ENCODE results near the gene MED23.
A peak's percentile ranks its signal among the peaks of the same experiment; 100 is the strongest.

Gene MED23, protein sequence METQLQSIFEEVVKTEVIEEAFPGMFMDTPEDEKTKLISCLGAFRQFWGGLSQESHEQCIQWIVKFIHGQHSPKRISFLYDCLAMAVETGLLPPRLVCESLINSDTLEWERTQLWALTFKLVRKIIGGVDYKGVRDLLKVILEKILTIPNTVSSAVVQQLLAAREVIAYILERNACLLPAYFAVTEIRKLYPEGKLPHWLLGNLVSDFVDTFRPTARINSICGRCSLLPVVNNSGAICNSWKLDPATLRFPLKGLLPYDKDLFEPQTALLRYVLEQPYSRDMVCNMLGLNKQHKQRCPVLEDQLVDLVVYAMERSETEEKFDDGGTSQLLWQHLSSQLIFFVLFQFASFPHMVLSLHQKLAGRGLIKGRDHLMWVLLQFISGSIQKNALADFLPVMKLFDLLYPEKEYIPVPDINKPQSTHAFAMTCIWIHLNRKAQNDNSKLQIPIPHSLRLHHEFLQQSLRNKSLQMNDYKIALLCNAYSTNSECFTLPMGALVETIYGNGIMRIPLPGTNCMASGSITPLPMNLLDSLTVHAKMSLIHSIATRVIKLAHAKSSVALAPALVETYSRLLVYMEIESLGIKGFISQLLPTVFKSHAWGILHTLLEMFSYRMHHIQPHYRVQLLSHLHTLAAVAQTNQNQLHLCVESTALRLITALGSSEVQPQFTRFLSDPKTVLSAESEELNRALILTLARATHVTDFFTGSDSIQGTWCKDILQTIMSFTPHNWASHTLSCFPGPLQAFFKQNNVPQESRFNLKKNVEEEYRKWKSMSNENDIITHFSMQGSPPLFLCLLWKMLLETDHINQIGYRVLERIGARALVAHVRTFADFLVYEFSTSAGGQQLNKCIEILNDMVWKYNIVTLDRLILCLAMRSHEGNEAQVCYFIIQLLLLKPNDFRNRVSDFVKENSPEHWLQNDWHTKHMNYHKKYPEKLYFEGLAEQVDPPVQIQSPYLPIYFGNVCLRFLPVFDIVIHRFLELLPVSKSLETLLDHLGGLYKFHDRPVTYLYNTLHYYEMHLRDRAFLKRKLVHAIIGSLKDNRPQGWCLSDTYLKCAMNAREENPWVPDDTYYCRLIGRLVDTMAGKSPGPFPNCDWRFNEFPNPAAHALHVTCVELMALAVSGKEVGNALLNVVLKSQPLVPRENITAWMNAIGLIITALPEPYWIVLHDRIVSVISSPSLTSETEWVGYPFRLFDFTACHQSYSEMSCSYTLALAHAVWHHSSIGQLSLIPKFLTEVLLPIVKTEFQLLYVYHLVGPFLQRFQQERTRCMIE (N-terminal part only)

DNA sequence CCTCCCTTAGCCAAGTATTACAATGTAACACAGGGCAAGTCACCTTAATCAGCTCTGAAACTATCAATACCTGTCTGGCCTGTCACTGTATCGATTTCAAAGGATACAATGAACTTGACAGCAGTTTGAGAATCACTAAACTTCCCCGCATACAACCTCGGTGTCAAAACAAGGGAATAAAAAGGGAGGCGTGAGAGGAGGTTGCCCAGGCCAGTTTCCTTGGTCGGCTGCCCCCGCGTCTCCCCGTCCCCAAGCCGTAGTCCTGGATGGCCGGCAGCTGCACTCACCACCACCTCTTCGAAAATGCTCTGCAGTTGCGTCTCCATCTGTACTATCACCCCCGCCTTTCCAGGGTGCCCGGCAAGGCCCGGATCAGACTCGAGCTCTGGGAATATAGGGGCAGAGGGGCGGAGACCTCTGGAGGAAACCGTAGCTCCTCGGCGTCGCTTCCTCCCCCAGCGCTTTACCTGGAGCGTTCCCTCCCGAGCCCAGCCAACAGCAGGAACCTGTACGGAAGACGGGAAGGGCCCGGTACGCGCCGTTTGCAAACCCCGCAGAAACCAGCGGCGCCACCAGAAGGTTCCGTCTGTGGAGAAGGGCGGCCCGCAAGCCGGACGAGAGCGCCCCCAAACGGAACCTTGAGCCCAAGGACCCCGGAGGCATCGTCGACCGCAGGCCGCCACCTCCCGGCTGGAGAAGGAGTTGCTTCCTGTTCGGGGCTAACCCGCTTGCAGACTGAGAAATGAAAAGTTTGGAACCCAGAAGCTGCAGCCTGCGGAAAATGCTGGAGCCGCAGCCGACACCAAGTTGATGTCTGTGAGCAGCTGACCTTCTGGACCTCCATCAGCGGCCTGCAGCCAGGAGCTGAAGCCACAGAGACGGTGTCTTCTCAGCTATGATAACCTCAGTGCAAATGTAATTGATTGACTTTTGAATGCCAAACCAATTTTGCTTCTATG, at the start of gene MED23:
Gene MED23, minus strand, starts transcription at position 519 of the 959 bp plus-strand sequence. Its CDS starts 193 bp downstream, at position 326.
- peak within 1 kb of the TSS; percentile 86 to 95 (median 94) for H3K27ac Mint-ChIP-seq
- peaks cover 15% of the 10 kb centered on the region for H3K36me3 Mint-ChIP-seq (ENCODE audit: low read depth)
- peak within 1 kb of the TSS; percentile 97 to 99 (median 99) for H3K4me3 Mint-ChIP-seq
- no peaks in the 10 kb centered on the region for H3K9me3 Mint-ChIP-seq
- H3K4me1 Mint-ChIP-seq = peaks cover 19% of the 10 kb centered on the region
- TF ChIP-seq, protein P1, sequence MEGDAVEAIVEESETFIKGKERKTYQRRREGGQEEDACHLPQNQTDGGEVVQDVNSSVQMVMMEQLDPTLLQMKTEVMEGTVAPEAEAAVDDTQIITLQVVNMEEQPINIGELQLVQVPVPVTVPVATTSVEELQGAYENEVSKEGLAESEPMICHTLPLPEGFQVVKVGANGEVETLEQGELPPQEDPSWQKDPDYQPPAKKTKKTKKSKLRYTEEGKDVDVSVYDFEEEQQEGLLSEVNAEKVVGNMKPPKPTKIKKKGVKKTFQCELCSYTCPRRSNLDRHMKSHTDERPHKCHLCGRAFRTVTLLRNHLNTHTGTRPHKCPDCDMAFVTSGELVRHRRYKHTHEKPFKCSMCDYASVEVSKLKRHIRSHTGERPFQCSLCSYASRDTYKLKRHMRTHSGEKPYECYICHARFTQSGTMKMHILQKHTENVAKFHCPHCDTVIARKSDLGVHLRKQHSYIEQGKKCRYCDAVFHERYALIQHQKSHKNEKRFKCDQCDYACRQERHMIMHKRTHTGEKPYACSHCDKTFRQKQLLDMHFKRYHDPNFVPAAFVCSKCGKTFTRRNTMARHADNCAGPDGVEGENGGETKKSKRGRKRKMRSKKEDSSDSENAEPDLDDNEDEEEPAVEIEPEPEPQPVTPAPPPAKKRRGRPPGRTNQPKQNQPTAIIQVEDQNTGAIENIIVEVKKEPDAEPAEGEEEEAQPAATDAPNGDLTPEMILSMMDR (IDR thresholded peaks at IDR 0.05; ENCODE audit: unreplicated experiment in 3 of 3) = peak; percentile 87 to 99 (median 91)
- no peaks in the 10 kb centered on the region for H3K27me3 Mint-ChIP-seq (ENCODE audit: low read depth)

DNA sequence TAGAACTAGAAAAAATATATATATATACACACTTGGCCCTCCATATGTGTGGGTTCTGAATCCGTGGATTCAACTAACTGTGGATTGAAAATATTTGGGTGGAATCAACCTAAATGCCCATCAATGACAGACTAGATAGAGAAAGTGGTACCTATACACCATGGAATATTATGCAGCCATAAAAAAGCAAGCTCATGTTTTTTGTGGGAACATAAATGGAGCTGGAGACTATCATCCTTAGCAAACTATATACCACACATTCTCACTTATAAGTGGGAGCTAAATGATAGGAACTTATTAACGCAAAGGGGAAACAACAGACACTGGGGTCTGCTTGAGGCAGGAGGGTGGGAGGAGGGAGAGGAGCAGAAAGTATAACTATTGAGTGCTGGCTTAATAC, 45.1 kb upstream of the MED23 start:
- H3K27ac Mint-ChIP-seq = no peak overlapping the region
- no peaks in the 10 kb centered on the region for H3K27me3 Mint-ChIP-seq (ENCODE audit: low read depth)
- no peaks in the 10 kb centered on the region for H3K9me3 Mint-ChIP-seq
- no peaks in the 10 kb centered on the region for H3K36me3 Mint-ChIP-seq (ENCODE audit: low read depth)
- no peak overlapping the region for H3K4me3 Mint-ChIP-seq
- no peaks in the 10 kb centered on the region for H3K4me1 Mint-ChIP-seq
- TF ChIP-seq, protein P1 (IDR thresholded peaks at IDR 0.05; ENCODE audit: unreplicated experiment in 3 of 3) = no peak

DNA sequence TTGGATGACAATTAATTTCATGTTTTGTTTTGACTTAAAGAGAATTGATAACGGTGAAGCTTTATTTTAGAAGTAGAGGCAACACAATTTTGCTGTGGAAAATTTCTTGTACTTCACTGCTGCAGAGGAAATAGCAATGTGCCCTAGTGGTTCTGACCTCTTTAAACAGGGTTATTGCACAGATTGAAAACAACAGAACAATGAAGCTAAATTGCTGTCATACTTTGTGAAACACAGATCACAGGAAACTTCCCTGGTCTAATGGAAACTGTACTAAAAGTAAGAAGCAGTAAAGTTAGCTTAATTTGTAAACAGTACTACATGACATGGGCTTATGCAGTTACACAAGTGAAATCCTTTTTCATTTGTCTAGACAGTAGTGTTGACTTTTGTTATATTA, 41.8 kb upstream of the MED23 start:
- no peak overlapping the region for H3K4me3 Mint-ChIP-seq
- no peaks in the 10 kb centered on the region for H3K9me3 Mint-ChIP-seq
- H3K27ac Mint-ChIP-seq = no peak overlapping the region
- TF ChIP-seq, protein P1 (IDR thresholded peaks at IDR 0.05; ENCODE audit: unreplicated experiment in 3 of 3) = no peak
- H3K4me1 Mint-ChIP-seq = no peaks in the 10 kb centered on the region
- H3K36me3 Mint-ChIP-seq (ENCODE audit: low read depth) = no peaks in the 10 kb centered on the region
- H3K27me3 Mint-ChIP-seq (ENCODE audit: low read depth) = no peaks in the 10 kb centered on the region

DNA sequence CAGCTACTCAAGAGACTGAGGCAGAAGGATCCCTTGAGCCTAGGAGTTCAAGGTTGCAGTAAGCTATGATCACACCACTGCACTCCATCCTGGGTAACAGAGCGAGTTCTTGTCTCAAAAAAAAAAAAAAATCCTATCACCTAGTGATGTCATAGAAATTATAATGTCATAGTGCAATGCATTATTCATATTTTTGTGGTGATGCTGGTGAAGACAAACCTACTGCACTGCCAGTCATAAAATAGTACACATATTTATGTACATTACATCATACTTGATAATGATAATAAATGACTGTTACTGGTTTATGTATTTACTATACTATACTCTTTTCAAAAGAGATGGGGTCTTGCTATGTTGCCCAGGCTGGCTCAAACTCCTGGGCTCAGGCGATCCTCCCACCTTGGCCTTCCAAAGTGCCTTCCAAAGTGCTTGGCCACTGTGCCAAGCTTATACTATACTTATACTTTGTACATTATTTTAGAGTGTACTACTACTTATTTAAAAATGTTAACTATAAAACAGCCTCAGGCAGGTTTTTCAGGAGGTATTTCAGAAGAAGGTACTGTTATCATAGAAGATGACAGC, 35.6 kb upstream of the MED23 start:
- Mint-ChIP-seq H3K36me3 (ENCODE audit: low read depth) (no peaks in the 10 kb centered on the region), H3K4me1 (no peaks in the 10 kb centered on the region), H3K27me3 (ENCODE audit: low read depth) (no peaks in the 10 kb centered on the region), H3K9me3 (no peaks in the 10 kb centered on the region), H3K27ac (no peak overlapping the region), H3K4me3 (no peak overlapping the region)
- TF ChIP-seq, protein P1 (IDR thresholded peaks at IDR 0.05; ENCODE audit: unreplicated experiment in 3 of 3) = no peak

All from nephron (organoid).